HTERT RPE-1 (cell line): Measurements from ENCODE around the gene RAMP3.

ENCODE experiments used
- in situ Hi-C: fragments of 300-500 bp; cut with MboI; formaldehyde crosslinking; loops from 4 replicates; pipeline ENCODE4 v1.14.3; 2020; ENCODE audit warnings: low sequenced_read_pairs

Gene RAMP3

GRCh38 chr7:45219801-45220435, 62.3 kb downstream of the RAMP3 start:
- in situ Hi-C loops: no loop called here

GRCh38 chr7:45220846-45221618, 63.4 kb downstream of the RAMP3 start:
- in situ Hi-C loops: no loop called here

- in situ Hi-C loops: no loop called here
Measured at GRCh38 chr7:45221896-45222604, 64.5 kb downstream of the RAMP3 start.

DNA sequence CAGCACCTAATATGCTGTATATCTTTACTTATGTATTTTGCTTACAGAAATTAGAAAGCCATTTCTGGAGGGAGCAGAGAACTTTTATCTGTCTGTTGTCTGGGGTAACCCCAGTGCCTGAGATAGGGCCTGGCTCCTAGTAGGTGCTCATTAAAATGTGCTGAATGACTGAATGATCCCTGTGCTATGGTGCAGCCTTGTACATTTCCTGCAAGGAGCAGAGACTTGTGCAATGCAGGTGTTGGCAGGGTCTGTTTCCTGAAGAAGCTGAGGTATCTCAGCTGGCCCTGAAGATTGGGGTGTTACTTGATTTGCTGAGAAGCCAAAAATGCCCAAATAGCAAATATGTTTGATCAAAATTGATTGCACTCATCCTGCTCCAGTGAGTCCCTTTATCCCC, 65.5 kb downstream of the RAMP3 start:
- in situ Hi-C loops: no loop called here

GRCh38 chr7:45223728-45224630, 66.4 kb downstream of the RAMP3 start:
- in situ Hi-C loops: no loop called here

- in situ Hi-C loops: no loop called here
Measured at GRCh38 chr7:45224832-45225231, 67.2 kb downstream of the RAMP3 start.

- in situ Hi-C loops: no loop called here
Measured at GRCh38 chr7:45225311-45225947, 67.8 kb downstream of the RAMP3 start.

- in situ Hi-C loops: no loop called here
Measured at GRCh38 chr7:45225948-45226335, 68.4 kb downstream of the RAMP3 start.

DNA sequence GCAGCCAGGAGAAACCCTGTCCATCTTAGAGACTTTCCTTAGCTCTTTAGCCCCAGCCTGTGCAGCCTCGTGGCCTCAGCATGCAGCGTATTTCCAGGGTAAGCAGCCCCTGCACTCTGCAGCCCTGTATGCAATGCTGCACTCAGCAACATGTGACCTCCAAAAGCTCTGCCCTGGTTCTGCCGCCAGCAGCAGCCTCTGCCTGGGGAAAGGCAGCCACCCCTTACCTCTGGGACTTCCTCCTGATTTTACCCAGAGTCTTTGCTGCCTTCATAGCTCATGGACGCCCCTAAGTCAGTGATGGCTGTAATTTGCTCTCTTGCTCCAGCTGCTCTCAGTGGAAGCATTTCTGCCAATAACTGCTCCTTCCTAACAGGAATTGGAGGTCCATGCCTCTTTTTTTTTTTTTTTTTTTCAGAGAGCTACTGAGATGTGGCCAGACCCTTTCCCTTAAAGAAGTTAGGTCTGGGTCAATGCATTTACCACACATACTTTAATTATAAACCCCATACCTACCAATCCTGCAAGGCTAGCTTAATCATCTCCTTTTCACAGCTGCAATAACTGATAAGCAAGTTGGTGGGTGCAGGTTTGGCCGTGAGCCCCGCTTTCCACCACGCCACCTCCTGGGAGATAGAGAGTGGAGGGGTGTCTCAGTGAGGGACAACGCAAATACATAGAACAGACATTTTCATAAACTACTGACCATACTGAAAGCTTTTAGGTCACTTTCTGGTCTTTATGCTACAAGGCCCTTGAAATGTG, 71.7 kb downstream of the RAMP3 start:
- in situ Hi-C loops: no loop called here

- in situ Hi-C loops: no loop called here
Measured at GRCh38 chr7:45230083-45230482, 72.5 kb downstream of the RAMP3 start.

DNA sequence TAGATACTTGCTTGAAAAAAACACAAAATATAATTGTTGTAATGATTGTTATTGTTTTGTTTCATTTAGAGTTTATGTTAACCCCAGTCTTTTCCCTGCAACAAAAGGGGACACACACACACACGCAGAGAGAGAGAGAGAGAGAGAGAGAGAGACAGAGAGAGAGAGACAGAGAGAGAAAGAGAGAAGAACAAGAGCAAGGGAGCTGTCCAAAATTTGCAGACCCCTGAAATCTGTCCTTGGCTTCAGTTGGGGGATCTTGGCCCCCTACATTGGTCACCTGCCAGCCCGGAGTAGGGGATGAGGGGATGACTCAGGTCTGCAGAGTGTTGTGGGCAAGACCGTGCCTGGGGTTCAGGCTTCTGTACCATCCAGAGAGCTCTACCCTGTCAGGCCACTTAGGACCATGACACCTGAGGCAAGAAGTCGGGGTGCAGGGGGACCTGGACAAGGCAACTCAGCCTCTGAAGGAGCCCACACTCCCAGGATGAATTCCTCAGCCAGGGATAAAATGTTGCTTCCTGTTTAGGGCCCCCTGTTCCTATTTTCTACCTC, 73.1 kb downstream of the RAMP3 start:
- in situ Hi-C loops: no loop called here

GRCh38 chr7:45233249-45233775, 75.7 kb downstream of the RAMP3 start:
- in situ Hi-C loops: no loop called here
